IPS-NIHi7 (cell line): ENCODE results near the gene ELOVL6.
"Not testable (repeated sequence)": the region's sequence is repeated elsewhere in the genome, so short reads cannot be mapped to it uniquely, and the experiment has no call there.

ENCODE experiments used
- DNase-seq: peaks from one replicate; pipeline ENCODE4 v3.0.0; 2012; ENCODE audit warnings: mixed read lengths; ENCODE audit errors: extremely low spot score

The ELOVL6 gene, protein sequence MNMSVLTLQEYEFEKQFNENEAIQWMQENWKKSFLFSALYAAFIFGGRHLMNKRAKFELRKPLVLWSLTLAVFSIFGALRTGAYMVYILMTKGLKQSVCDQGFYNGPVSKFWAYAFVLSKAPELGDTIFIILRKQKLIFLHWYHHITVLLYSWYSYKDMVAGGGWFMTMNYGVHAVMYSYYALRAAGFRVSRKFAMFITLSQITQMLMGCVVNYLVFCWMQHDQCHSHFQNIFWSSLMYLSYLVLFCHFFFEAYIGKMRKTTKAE

DNA sequence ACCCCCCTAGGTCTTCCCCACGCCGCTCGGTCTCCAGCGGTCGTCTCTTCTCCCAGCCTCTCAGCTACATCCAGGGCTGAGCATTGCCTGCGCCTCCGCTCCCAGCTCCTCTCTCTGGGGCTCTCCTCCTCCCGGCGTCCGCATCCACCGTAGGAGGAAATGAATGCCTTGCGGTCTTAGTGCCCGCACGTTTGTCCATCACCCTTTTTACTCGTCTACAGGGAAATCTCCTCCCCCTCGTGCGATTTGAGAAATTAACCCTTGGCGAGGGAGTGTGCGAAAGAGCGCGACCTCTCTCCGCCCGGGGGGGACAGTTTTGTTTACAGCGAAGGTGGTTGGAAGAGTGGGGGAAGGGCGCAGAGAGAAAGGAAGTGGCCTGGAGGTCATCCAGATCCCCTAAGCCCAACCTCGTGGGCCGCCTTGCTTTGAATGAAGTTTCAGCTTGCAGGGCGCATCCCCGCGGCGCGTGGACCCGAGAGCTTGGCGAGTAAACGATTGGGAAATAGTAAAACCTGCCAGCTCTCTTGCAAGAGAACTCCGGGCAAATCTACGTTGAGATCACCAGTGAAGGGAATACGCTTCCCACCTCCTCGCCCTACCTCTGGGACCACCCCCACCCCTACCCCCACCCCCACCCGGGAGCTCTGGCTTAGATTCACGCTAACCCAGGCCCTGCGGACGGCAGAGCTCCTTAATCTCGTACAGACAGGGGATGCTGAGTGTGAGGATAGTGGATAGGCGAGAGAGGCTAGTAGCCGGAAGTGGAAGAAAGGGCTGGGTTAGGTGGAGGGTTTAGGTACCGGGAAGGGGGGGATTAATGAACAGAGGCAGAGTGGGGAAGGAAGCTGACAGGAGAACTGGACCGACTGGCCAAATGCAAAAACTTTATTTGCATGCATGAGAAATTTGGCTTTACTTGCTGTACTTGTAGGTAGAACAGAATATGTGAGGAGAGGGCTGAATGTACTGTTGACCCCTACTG lies at the start of gene ELOVL6:
Gene ELOVL6, minus strand, starts transcription at position 181 of the 982 bp plus-strand sequence. CDS start 280 bp downstream, outside the sequence.
- peak; percentile 73 for DNase-seq

DNA sequence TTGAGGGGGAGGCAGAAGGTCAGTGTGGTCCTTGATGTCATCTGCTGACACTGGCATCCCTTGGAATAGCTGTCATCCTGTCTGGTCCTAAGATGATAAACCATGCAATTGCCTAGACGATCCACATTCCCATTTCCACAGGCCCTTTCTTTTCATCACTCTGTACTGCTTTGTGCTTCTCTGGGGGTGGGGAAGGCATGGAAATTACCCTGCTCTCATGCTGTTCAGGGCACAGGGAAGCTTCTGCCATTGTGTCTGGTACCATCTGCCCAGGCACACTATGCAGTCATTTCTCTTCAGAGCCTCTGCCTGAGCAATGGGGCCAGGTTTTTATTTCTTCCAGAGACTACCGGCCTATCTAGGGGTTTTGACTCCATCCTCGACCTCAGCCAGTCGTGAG lies 49.7 kb upstream of the ELOVL6 start:
- no peak for DNase-seq

DNA sequence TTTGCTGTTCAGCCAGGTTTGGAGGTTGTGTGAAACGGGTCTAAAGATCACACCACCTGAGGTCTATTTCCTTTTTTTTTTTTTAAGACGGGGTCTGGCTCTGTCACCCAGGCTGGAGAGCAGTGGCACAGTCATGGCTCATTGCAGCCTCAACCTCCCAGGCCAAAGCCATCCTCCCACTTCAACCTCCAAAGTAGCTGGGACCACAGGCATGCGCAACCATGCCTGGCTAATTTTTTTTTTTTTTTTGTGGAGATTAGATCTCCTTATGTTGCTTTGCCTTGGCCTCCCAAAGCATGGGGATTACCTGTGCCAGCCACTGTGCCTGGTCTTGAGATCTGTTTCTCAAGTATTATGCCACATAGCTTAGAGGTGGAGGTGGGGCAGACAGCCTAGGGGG lies 49.2 kb upstream of the ELOVL6 start:
- no peak for DNase-seq

DNA sequence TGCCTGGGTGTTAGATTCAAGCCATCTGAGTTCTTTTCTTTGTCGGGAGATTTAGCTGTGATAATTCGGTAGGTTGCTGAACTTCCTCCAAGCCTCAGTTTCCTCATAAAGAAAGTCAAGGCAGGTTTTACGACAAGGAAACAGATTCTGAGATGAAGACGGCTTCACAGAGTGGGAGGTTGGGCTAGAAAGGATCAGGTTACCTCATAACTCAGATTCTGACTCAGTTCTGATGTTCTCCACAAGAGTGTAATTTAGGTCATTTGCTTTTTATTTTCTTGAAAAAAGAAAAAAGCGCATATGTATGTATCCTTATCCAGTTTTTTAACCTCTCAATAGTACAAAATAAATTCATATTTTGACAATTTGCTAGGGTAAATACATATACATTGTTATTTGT lies 47.2 kb upstream of the ELOVL6 start:
- no peak for DNase-seq

DNA sequence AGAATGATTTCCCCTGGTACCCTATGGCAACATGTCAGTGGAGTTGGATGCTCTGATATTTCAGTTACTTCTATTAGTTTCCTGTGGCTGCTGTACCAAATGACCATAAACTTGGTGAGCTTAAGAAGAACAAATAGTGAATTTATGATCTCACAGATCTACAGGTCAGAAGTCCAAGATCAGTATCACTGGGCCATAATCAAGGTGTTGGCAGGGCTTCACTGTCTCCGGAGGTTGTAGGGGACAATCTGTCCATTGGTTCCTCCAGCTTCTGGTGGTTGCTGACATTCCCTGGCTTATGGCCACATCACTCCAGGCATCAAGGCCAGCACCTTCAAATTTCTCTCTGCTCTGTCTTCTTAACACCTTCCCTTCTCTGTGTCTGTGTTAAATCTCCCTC lies 37.9 kb upstream of the ELOVL6 start:
- no peak for DNase-seq

DNA sequence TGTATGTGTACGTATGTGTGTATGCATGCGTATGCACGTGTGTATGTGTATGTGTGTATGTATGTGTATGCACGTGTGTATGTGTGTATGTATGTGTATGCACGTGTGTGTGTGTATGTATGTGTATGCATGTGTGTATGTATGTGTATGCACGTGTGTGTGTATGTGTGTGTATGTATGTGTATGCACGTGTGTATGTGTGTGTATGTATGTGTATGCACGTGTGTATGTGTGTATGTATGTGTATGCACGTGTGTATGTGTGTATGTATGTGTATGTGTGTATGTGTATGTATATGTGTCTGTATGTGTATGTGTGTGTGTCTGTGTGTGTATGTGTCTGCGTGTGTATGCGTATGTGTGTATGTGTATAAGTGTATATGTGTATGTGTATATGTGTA lies 35.2 kb upstream of the ELOVL6 start:
- DNase-seq, result not testable (repeated sequence)

DNA sequence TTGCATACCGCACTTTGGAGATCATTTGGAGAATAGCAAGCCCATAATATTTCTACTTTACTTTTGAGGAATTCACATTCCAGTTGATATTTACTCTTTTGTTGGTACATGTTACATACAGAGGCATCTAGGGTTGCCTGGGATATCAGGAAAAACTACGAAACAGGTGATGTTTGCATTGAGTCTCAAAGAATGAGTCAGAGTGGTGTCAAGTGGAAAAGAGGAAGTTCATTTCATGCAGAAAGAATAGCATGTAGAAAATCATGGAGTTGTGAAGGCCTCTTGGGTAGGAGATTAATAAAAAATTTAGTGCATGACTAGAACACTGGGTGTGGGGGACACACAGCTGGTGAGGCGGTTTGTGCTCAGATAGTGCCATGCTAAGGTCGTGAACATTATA lies 33.5 kb upstream of the ELOVL6 start:
- DNase-seq, result no peak

DNA sequence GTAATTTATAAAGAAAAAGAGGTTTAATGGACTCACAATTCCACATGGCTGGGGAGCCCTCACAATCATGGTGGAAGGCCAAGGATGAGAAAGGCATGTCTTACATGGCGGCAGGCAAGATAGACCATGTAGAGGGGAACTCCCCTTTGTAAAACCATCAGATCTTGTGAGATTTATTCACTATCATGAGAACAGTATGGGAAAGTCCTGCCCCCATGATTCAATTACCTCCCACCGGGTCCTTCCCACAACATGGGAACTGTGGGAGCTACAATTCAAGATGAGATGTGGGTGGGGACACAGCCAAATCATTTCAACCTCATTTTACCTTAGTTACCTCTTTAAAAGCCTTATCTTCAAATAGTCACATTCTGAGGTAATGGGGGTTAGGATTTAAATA lies 30.9 kb upstream of the ELOVL6 start:
- DNase-seq, result no peak

DNA sequence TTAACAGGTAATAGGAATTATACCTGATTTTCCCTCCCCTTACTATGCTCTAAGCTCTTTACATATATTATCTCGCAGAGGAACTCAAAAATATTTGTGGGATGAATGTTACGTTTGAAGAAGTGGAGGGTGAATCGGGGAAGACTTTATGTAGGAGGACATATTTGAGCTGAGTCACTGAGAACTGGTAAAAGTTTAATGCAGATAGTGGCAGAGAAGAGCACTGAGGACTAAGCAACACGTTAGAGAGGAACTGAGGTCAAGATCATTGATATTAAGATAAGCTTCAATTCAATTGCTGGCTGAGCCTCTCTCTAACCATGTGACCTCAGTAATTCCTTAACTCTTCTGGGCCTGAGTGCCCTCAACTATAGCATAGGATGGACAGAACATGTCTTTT lies 26.4 kb upstream of the ELOVL6 start:
- DNase-seq, result no peak

DNA sequence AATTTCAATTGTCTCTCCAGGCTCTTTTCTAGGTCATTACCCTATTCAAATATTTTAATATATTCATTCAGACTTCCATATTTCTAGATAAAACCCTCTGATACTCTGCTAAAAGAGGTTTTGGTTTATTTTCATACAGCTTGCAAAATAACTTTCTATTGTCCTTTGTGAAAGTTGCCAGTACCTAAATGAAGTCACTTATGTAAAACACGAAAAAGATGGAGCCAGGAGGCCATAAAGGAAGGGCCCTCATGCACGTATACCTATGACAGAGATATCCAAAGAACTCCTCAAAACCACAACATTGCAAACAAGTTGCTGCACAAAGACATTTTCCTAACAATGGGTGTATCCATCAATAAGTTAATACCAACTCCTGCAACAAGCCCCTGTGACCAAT lies 25.7 kb upstream of the ELOVL6 start:
- DNase-seq, result no peak

DNA sequence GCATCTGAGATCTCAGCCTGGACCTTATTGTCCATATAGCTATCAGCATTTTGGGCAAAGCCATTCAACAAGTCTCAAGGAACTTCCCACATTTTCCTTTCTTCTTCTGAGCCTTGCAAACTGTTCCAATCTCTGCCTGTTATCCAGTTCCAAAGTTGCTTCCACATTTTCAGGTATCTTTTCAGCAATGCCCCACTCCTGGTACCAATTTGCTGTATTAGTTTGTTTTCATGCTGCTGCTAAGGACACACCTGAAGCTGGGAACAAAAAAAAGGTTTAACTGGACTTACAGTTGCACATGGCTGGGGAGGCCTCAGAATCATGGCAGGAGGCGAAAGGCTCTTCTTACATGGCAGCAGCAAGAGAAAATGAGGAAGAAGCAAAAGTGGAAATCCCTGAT lies 20.5 kb upstream of the ELOVL6 start:
- not testable (repeated sequence) for DNase-seq

DNA sequence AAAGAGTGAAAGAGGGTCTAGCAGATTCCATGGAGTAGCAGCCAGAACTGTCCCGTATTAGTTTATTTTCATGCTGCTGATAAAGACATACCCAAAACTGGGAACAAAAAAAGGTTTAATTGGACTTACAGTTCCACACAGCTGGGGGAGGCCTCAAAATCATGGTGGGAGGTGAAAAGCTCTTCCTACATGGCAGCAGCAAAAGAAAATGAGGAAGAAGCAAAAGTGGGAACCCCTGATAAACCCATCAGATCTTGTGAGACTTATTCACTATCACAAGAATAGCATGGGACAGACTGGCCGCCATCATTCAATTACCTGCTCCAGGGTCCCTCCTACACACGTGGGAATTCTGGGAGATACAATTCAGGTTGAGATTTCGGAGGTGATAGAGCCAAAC lies 18.8 kb upstream of the ELOVL6 start:
- not testable (repeated sequence) for DNase-seq

DNA sequence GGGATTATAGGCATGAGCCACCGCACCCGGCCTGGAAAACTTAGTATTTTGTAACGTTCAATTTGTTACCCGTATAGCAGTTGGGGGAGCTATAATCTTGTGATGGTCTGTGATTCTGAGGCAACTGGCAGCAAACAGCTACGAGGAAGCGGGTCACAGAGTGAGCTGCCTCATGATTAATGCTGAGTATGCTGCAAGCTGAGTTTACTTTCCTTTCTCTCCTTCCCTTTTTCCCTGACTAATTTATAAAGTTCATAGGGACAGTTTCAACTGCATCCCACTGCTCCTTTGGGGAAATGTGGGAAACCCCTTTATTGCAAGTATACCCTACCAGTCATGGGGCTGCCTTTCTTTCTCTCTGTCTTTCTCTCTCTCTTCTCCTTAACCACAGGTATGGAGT lies 17.7 kb upstream of the ELOVL6 start:
- DNase-seq, result no peak

DNA sequence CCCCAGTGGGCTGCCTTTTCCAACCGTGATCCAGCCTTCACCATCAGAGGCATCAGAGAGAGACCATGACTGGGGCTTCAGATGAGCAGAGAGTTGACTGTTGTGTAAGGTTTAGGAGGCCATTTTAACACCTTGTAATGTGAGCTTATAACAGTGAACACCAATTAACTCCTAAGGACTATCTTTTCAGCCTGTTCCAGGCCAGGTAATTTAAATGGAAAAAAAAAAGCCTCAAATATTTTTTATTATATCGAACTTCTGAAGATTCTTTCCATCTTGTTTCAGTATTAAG lies 13.3 kb upstream of the ELOVL6 start:
- DNase-seq, result no peak

DNA sequence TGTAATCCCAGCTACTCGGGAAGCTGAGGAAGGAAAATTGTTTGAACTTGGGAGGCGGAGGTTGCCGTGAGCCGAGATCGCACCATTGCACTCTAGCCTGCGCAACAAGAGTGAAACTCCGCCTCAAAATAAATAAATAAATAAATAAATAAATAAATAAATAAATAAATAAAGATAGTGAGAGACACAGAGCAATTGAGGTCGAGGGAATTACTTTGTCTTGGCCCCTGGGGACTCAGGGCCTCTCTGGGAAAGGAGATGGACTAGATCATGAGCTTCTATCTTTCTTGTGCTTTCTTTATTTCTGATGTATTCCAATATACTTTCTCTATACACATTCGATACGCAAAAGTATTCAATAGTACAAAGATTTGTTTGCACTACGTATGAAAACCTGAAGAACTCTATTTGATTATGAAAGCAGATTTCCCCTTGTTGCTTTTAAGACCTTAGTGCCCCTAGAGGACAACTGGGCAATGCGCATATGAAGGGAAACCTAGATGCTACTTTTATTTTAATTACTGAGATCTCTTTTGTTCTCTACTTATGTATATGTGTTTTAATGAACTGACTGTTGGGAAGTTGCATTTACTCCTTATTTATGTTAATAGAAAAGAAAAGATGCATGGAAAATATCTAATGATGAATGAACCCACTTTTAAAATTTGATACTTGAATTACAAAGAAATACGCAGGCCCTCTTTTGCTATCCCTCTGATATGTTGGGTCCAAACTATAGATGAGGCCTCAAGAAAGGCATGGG lies 12.8 kb upstream of the ELOVL6 start:
- DNase-seq, result no peak

DNA sequence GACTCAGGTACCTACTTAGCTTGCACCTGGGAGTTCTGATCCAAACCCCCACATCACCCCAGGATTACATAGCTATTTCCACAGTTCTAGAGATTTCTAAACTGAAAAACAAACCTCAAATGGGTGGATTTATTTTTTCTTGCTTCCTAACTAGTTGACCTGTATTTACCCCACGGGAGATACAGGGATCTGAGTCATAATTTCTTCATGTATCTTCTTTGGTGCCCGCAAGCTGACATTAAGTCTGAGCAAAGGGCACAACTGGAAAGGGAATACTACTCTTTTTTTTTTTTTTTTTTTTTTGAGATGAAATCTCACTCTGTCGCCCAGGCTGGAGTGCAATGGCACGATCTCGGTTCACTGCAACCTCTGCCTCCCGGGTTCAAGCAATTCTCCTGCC lies 10.0 kb upstream of the ELOVL6 start:
- no peak for DNase-seq

DNA sequence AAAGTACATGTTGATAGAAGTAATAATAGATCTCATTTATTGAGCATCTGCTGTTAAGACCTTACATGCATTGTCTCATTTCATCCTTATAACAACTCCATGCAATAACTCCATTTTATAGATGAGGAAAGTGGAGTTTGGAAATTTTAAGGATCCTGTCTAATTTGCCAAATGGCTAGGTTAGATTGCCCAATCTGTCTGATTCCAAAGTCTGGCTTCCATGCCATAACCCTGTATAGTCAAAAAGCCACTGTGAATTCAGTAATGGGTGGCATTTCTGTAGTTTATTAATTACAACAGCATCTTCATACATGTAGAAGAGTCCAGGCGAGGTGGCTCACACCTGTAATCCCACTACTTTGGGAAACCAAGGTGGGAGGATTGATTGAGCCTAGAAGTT lies 8.8 kb upstream of the ELOVL6 start:
- DNase-seq, result no peak

DNA sequence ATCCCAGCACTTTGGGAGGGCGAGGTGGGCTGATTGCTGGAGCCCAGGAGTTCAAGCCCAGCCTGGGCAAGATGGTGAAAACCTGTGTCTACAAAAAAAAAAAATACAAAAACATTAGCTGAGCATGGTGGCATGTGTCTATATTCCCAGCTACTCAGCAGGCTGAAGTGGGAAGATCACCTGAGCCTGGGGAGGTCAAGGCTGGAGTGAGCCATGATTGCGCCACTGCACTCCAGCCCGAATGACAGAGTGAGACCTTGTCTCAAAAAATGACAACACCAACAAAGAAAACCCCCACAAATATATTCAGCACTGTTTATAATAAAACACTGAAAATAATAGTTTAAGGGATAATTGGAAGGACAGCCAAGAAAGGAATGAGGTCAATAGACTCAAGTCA lies 3.6 kb upstream of the ELOVL6 start:
- no peak for DNase-seq

DNA sequence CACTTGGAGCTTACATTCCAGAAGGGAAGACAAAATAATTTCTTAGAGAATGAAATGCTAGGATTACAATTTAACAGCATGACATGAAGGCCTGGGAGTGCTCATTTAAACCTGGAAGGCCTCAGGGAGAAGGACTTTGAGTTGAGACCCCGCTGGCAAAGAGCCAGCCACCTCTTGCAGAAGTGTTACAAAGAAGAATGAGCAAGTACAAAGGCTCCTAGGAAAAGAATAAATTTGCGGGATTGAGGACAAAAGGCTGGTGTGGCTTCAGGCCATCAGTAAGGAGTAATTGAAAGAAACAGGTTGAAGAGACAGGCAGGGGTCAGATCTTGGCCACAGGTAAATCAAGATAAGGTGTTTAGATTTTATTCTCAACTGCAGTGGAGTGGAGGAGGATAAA lies 3.1 kb upstream of the ELOVL6 start:
- no peak for DNase-seq

DNA sequence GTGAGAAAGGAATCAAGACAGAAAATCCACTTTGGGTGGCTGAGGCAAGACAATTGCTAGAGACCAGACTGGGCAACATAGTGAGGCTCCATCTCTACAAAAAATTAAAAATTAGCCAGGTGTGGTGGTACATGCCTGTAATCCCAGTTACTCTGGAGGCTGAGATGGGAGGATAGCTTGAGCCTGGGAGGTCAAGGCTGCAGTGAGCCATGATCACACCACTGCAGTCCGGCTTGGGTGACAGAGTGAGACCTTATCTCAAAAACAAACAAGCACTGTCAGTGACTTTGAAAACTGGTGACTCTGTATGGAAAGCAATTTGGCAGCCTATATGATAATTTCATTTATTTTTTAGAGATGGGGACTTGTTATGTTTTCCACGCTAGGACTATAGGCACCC lies 2.3 kb upstream of the ELOVL6 start:
- DNase-seq, result no peak

DNA sequence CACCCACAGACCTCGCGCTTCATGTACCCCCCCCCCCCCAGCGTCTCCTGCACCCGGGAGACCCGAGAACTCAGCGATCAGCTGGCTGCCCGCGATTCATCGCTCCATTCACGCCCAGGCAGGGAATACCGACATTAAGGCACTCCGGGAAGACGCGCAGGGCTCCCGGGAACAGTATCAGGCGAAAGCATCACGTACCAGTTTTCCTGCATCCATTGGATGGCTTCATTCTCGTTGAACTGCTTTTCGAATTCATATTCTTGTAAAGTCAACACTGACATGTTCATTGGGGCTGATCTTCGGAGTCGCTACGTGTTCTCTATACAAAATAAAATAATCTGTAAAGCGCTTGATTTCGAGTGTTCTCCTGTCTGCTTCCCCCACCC lies 373 bp downstream of the ELOVL6 start:
- no peak for DNase-seq

DNA sequence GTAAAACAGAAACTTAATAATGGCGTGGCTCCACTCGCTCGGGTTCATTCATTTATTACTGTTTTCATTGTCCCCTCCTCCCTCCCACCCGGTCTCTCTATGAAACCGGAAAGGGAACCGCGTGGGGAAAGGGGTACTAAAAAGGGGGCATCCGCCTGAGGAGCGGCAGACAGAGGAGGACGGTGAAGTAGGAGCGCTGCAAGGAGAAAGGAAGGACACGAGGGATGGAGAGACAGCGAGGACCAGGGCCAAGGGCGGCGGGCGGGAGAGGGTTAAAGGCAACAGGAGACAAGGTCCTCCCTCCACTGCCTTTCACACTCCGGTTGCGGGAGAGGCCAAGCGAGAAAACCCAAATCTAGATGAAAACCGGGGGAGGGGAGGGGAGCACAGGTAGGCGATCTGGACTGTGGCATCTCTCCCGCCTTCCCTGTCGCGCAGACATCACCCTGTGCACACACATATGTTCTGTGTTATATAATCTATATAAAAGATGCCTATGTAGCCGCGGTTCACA lies 829 bp downstream of the ELOVL6 start:
- peak; percentile 30 for DNase-seq
